A673 (cell line): ENCODE measurements around the gene MYPN. TPM values are rescaled to one million over a fixed set of nuclear protein-coding genes. Genes with fewer than 3 reads are reported as not detected.
A peak's percentile ranks its signal among the peaks of the same experiment; 100 is the strongest.

Experiments used
- BruUV-seq: library from RNA; stranded (reverse); fragments of 400-500 nt; replicated peaks from 2 replicates; lab custom pipeline; 2021; lab: Mats Ljungman, UMichigan
- CTCF ChIA-PET: fragments of 300-600 bp; sonication (Branson Sonifier 250); formaldehyde crosslinking; loops from one replicate; lab custom pipeline; 2022; ENCODE audit warnings: antibody characterized with exemption; lab: Charles Lee
- POLR2A ChIA-PET: fragments of 300-600 bp; sonication (Branson Sonifier 250); formaldehyde crosslinking; loops from one replicate; lab custom pipeline; 2022; ENCODE audit warnings: antibody characterized with exemption; ENCODE audit not compliant: low non-redundant PET; lab: Charles Lee
- DNase-seq: peaks from one replicate; pipeline ENCODE4 v3.0.0-alpha.2; 2015; ENCODE audit warnings: low spot score
- H3K27ac ChIP-seq: fragments of 200-600 bp; sonication (generic); 2 replicates; pipeline ENCODE4 v1.5.1; 2016; ENCODE audit warnings: mixed run types, low read depth, mild to moderate bottlenecking, mixed read lengths, antibody characterized with exemption, low read length; ENCODE audit not compliant: poor library complexity, severe bottlenecking
- H3K27me3 ChIP-seq: fragments of 200-600 bp; sonication (generic); replicated peaks from 2 replicates; pipeline ENCODE4 v1.6.1; 2017; ENCODE audit warnings: mixed run types, low read depth, mild to moderate bottlenecking, mixed read lengths, antibody characterized with exemption, low read length; ENCODE audit not compliant: insufficient read depth, poor library complexity
- H3K36me3 ChIP-seq: fragments of 200-600 bp; sonication (generic); 2 replicates; pipeline ENCODE4 v1.6.1; 2016; ENCODE audit warnings: mixed run types, mild to moderate bottlenecking, mixed read lengths, antibody characterized with exemption, low read length; ENCODE audit not compliant: insufficient read depth, poor library complexity, severe bottlenecking
- H3K4me1 ChIP-seq: fragments of 200-600 bp; sonication (generic); 2 replicates; pipeline ENCODE4 v1.6.1; 2017; ENCODE audit warnings: mixed run types, mild to moderate bottlenecking, mixed read lengths, antibody characterized with exemption, low read length; ENCODE audit not compliant: insufficient read depth, poor library complexity, severe bottlenecking
- H3K4me3 ChIP-seq: fragments of 200-600 bp; sonication (generic); 2 replicates; pipeline ENCODE4 v1.5.1; 2016; ENCODE audit warnings: low read depth, mixed run types, mild to moderate bottlenecking, mixed read lengths, low read length; ENCODE audit not compliant: poor library complexity, severe bottlenecking
- H3K9me3 ChIP-seq: fragments of 200-600 bp; sonication (generic); 2 replicates; pipeline ENCODE4 v1.6.1; 2016; ENCODE audit warnings: mixed run types, low read depth, mild to moderate bottlenecking, mixed read lengths, antibody characterized with exemption, low read length; ENCODE audit not compliant: poor library complexity, severe bottlenecking
- EZH2 ChIP-seq: fragments of 200-600 bp; sonication (generic); IDR thresholded peaks from 2 replicates; pipeline ENCODE4 v1.6.1; 2017; ENCODE audit warnings: borderline replicate concordance, low read depth, mild to moderate bottlenecking, mixed read lengths, antibody characterized with exemption, low read length; ENCODE audit not compliant: poor library complexity, severe bottlenecking
- intact Hi-C: fragments of 100-400 bp; cut with micrococcal nuclease; formaldehyde crosslinking; loops from one replicate; pipeline ENCODE4 v1.10.0; 2022; ENCODE audit not compliant: unreplicated experiment
- total RNA-seq: library from RNA; stranded (reverse); gene quantifications from 2 replicates; pipeline ENCODE4 v1.2.3, GENCODE V29; 2021
- TF ChIP-seq, protein P1 (sequence below): fragments of 300-800, 200-600 bp; sonication (generic); conservative IDR thresholded peaks from 2 replicates; pipeline ENCODE4 v1.5.1; 2017; ENCODE audit warnings: low read depth, mild to moderate bottlenecking, antibody characterized with exemption, low read length, moderate library complexity, mixed read lengths

The MYPN gene
- total RNA-seq, 1 experiment from 2014 or later: 1.7 TPM

DNA sequence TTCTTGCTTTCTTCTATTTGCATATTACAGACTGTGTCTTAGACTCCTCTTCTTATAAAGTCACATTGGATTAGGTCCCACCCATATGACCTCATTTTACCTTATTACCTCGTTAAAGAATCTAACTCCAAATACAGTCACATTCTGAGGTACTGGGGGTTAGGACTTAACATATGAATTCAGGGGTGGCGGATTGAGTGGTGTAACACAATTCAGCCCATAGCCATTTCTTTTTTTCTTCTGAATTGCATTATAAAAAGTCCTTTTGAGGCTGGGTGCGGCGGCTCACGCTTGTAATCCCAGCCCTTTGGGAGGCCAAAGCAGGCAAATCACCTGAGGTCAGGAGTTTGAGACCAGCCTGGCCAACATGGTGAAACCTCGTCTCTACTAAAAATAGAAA is 27.4 kb upstream of the MYPN start:
- intact Hi-C loops: loop anchor here (2.0 to 5.0 kb wide), 3 partner anchors 127 to 220 kb away; no protein-coding TSS in a partner anchor
- CTCF ChIA-PET: interaction anchor here (0.6 to 0.7 kb wide), 2 partner anchors 45 to 189 kb away, joined by 4 to 7 read pairs; no protein-coding TSS in a partner anchor
- no peak for TF ChIP-seq EZH2
- TF ChIP-seq, protein P1, sequence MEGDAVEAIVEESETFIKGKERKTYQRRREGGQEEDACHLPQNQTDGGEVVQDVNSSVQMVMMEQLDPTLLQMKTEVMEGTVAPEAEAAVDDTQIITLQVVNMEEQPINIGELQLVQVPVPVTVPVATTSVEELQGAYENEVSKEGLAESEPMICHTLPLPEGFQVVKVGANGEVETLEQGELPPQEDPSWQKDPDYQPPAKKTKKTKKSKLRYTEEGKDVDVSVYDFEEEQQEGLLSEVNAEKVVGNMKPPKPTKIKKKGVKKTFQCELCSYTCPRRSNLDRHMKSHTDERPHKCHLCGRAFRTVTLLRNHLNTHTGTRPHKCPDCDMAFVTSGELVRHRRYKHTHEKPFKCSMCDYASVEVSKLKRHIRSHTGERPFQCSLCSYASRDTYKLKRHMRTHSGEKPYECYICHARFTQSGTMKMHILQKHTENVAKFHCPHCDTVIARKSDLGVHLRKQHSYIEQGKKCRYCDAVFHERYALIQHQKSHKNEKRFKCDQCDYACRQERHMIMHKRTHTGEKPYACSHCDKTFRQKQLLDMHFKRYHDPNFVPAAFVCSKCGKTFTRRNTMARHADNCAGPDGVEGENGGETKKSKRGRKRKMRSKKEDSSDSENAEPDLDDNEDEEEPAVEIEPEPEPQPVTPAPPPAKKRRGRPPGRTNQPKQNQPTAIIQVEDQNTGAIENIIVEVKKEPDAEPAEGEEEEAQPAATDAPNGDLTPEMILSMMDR: no peak
- H3K9me3 ChIP-seq: no peaks in the 10 kb centered on the region
- H3K27ac ChIP-seq: no peak overlapping the region
- H3K4me3 ChIP-seq: no peak overlapping the region
- peaks cover 19% of the 10 kb centered on the region for H3K4me1 ChIP-seq
- POLR2A ChIA-PET: no interaction called here
- no peaks in the 10 kb centered on the region for H3K36me3 ChIP-seq
- DNase-seq: no peak
- BruUV-seq: no TSS peak
- no peaks in the 10 kb centered on the region for H3K27me3 ChIP-seq

DNA sequence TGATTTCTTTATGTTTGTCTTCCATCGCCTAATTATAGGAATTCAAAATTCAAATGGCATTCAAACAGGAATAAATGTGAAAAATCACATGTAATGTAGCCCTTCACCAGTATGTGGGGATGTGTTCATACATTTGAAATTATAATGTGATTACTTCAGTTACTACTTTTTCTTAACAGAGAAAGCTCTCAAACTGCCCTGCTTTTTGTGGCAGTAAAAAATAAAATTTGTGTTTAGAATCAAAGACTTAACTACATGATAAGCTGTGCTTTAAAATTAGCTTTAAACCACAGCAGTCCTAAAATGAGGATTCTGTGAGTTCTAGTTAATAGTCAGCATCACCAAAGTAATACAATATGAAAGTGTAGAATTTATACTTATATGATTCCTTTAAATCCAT is 26.4 kb upstream of the MYPN start:
- no peaks in the 10 kb centered on the region for H3K27me3 ChIP-seq
- ChIA-PET POLR2A (no interaction called here), CTCF (interaction anchor here (0.9 to 1.4 kb wide), 4 partner anchors 10 to 227 kb away, joined by 3 to 7 read pairs (median 4); no protein-coding TSS in a partner anchor)
- intact Hi-C loops: loop anchor here (1.0 to 5.0 kb wide), 4 partner anchors 73 to 221 kb away; no protein-coding TSS in a partner anchor
- H3K27ac ChIP-seq: peak overlapping the region; percentile 34
- peaks cover 27% of the 10 kb centered on the region for H3K4me1 ChIP-seq
- DNase-seq: peak; percentile 66
- BruUV-seq: no TSS peak
- H3K36me3 ChIP-seq: no peaks in the 10 kb centered on the region
- TF ChIP-seq EZH2: no peak
- TF ChIP-seq, protein P1: peak; percentile 66
- no peaks in the 10 kb centered on the region for H3K9me3 ChIP-seq
- no peak overlapping the region for H3K4me3 ChIP-seq

DNA sequence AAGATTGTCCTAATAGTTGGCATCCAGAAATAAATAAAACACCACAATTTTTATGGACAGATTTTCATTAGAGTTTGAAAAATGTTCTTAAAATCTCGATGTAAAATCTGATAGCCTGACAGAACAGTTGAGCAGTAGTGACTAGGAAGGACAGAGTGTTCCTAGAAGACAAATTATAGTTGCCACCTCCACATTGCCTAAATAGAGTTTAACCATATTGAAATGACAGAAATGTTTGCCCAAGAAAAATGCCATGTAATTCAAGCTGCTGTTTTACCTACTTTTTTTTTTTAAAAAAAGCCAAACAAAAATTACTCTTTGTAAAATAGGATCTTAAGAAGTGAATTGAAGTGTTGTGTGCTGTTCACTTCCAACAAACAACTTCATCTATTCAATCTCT is 25.3 kb upstream of the MYPN start:
- no peak overlapping the region for H3K4me3 ChIP-seq
- H3K4me1 ChIP-seq: peaks cover 35% of the 10 kb centered on the region
- no TSS peak for BruUV-seq
- no peak overlapping the region for H3K27ac ChIP-seq
- no peaks in the 10 kb centered on the region for H3K27me3 ChIP-seq
- intact Hi-C loops: loop anchor here (1.0 to 5.0 kb wide), 4 partner anchors 72 to 222 kb away; no protein-coding TSS in a partner anchor
- no peak for DNase-seq
- no peak for TF ChIP-seq EZH2
- TF ChIP-seq, protein P1: no peak
- H3K36me3 ChIP-seq: no peaks in the 10 kb centered on the region
- H3K9me3 ChIP-seq: no peaks in the 10 kb centered on the region
- CTCF ChIA-PET: interaction anchor here (1.0 kb wide), 1 partner anchor 72 kb away, joined by 6 read pairs; no protein-coding TSS in a partner anchor
- POLR2A ChIA-PET: interaction anchor here (0.7 kb wide), 1 partner anchor 17 kb away, joined by 5 read pairs; no protein-coding TSS in a partner anchor
